IgD-negative memory B cell (primary cell): ENCODE measurements around the gene GORASP1. TPM values are rescaled to one million over a fixed set of nuclear protein-coding genes. Genes with fewer than 3 reads are reported as not detected.
A peak's percentile ranks its signal among the peaks of the same experiment; 100 is the strongest.

Experiments used
- H3K27ac Mint-ChIP-seq, 3 donors: one replicate each; pipeline ENCODE4 v1.8.0; 2020 to 2022; ENCODE audit warnings: mild to moderate bottlenecking in 3 of 3, mixed read lengths in 3 of 3, moderate library complexity in 1 of 3
- H3K27me3 Mint-ChIP-seq: one replicate; pipeline ENCODE4 v1.8.0; 2021; ENCODE audit warnings: mixed read lengths
- H3K36me3 Mint-ChIP-seq: one replicate; pipeline ENCODE4 v1.8.0; 2020; ENCODE audit warnings: mild to moderate bottlenecking, mixed read lengths
- H3K4me1 Mint-ChIP-seq, 3 donors: one replicate each; pipeline ENCODE4 v1.8.0; 2020 to 2022; ENCODE audit warnings: mixed read lengths in 3 of 3, mild to moderate bottlenecking in 1 of 3
- H3K4me3 Mint-ChIP-seq, 4 donors: one replicate each; pipeline ENCODE4 v1.8.0; 2020 to 2022; ENCODE audit warnings: mild to moderate bottlenecking in 4 of 4, mixed read lengths in 4 of 4, moderate library complexity in 3 of 4
- H3K9me3 Mint-ChIP-seq, 3 donors: one replicate each; pipeline ENCODE4 v1.8.0; 2020 to 2021; ENCODE audit warnings: mixed read lengths in 3 of 3, mild to moderate bottlenecking in 1 of 3
- polyA plus RNA-seq: library from polyadenylated mRNA; unstranded; fragments of 300-500 nt; fragmentation: Illumina TruSeq; gene quantifications from one replicate; pipeline ENCODE4 v1.2.3, GENCODE V29; 2021

GORASP1 gene
- polyA plus RNA-seq, 1 donor from 2014 or later = 33.3 TPM

DNA sequence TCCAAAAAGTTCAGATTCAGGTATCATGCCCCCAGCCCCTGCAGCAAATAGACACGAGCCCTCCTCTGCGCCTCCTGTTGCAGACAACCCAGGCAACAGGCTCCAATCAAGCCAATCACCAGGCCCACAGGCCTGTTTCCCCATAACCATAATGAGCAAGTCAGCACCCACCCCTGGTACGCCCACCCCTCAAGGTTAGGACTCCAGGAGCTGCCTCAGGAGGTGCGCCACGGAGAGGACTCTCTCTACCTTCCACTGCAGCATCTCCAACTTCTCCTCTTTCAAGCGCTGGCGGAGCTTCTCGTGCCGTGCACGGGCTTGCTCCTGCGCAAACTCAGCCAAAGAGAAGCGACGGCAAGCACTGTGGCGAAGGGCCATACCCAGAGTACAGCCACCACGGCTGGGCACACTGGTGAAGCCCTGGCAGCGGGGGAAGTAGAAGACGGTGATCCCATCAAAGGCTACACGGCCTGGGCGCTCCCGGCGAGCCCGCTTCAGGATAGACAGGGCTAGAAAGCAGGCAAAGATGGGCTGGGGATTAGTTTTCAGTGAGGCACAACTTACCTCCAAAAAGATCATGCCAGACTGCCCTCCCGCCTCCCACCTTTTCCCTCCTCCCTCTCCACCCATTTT is 37.4 kb upstream of the GORASP1 start:
- H3K9me3 Mint-ChIP-seq = no peaks in the 10 kb centered on the region
- peaks cover 7% of the 10 kb centered on the region for H3K36me3 Mint-ChIP-seq
- H3K4me3 Mint-ChIP-seq = peak overlapping the region in 3 of 4 donors; percentile 7 to 69 (median 30)
- H3K27me3 Mint-ChIP-seq = peaks cover 3% of the 10 kb centered on the region
- peak overlapping the region; percentile 83 to 97 (median 93) for H3K27ac Mint-ChIP-seq
- peaks cover 53 to 70% (median 66%) of the 10 kb centered on the region in 3 donors for H3K4me1 Mint-ChIP-seq

DNA sequence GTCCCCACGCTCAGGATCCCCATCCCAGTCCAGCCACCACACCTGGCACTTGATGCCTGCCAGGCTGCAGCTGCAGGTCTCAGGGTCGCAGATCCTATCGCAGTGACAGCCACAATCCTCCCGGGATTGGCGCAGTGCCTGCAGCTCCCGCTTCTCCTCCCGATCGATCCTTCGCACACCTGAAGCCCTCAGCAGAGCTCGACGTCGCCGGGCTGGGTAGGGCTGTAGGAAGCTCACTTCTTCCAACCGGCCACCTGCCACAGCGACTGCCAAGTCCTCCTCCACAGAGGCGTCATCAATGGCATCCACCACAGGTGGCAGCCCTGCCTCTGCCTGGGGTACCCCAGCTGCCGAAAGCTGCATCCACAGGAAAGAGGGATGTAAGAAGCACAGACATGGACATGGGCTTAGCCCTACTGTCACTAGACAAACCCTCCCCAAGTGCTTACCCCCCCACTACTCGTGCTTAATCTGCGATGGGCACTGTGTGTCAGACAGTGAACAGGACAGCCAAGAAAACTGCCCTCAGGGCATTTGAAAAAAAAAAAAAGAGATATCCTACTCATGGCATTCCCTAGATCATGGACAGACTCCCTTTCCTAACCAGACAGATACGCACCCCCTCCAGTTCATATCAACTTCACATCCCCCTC is 36.8 kb upstream of the GORASP1 start:
- Mint-ChIP-seq H3K36me3 (peaks cover 7% of the 10 kb centered on the region), H3K9me3 (no peaks in the 10 kb centered on the region), H3K27ac (peak overlapping the region; percentile 83 to 97 (median 93)), H3K27me3 (peaks cover 3% of the 10 kb centered on the region), H3K4me3 (peak overlapping the region in 2 of 4 donors; percentile 26 to 30), H3K4me1 (peaks cover 47 to 63% (median 60%) of the 10 kb centered on the region in 3 donors)

DNA sequence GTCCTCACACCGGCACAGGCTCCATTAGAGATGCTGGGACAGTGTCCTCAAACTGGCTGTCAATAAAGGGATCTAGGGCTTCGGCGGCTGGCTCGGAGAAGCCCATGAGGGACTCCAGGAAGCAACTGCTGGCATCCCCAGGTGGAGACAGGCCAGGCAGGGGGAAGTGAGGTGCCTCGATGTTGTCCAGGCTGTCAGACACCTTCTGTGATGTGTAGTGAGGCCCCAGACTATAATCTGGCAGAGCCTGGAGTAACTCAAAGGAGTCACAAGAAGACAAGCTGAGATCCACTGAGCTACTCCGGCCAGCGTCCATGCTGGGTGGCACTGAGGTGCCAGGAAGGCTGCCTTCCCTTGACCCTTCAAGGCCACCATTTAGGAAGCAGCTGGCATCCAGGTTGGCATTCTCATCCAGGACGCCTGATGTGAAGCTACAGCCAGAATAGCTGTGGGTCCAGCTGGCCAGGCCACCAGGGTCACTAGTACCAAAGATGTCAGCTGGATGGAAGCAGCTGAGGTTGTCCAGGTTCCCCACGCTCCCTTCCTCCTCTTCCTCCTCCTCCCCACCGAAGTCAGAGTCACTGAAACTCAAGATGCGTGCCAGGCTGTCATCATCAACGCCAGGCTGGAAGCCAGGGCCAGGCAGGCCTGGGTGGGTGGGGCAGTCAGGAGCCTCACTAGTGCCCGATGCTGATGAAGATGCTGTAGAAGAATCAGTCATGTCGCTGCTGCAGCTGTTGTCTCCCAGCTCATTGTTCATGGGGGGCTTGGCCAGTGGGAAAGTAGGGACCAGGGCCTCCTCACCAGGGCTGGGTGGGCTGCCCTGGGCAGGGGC is 35.8 kb upstream of the GORASP1 start:
- Mint-ChIP-seq H3K4me1 (peaks cover 43 to 54% (median 50%) of the 10 kb centered on the region in 3 donors), H3K27ac (peak overlapping the region in 2 of 3 donors; percentile 57 to 97), H3K4me3 (peak overlapping the region in 2 of 4 donors; percentile 22 to 59), H3K27me3 (peaks cover 3% of the 10 kb centered on the region), H3K9me3 (no peaks in the 10 kb centered on the region), H3K36me3 (peaks cover 9% of the 10 kb centered on the region)

DNA sequence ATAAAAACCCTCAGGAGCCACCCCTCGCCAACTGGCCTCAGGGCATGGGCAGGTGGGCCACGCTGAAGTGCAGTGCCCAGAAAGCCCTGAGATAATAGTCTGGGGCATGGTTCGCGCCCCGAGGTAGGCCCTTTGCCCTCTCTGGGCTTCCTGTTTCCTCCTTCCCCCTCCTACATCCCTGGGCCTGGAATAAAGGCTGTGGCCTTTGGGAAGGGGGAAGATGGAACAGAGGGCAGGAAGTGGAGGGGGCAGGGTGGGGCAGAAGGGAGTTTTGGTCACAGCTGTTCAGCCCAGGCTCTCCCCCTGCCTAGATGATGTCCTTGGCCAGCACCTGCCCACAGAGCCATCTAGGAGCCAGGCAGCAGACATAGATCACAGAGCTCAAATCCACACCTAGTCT is 34.6 kb upstream of the GORASP1 start:
- Mint-ChIP-seq H3K27ac (peak overlapping the region; percentile 57 to 97 (median 86)), H3K4me3 (peak overlapping the region in 1 of 4 donors; percentile 81), H3K4me1 (peaks cover 32 to 43% (median 42%) of the 10 kb centered on the region in 3 donors), H3K9me3 (no peaks in the 10 kb centered on the region), H3K36me3 (peaks cover 9% of the 10 kb centered on the region), H3K27me3 (peaks cover 2% of the 10 kb centered on the region)

DNA sequence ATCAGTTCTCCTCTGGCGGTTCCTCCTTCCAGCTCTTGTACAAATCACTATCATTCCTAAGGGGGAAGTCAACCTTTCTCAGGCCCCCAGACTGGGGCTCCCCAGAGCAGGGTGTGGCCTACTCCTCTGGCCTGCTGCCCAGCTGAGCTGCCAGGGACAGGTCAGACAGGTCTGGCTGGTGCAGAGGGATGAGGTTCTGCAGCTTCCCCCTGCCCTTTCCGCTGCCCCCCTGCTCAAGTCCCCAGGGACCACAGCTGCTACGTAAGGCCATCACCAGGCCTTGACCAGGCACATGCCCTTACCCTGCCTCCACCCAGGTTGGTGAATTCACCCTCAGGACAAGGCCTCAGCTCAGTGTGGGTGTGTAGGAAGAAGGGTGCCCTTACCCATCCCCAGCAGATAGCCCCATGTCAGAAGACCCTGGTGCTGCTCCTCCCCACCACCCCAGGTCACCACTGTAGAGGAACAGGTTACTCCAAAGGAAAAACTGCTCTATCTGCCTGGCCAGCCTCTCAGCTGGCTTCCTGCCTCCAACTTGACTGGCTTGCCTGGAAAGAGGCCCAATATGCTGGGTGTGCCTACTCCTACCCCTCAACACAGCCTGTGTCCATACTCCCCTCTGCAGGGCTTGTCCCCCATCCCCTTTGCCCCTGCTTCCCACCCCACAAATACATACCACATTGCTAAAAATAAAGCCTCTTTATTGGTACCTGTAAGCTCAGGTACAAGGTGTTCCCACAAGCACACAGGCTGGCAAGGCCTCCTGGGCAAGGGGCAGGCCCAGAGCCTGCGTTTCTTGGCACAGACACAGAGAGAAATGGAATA is 34.0 kb upstream of the GORASP1 start:
- Mint-ChIP-seq H3K27me3 (no peaks in the 10 kb centered on the region), H3K27ac (peak overlapping the region; percentile 55 to 97 (median 69)), H3K36me3 (peaks cover 9% of the 10 kb centered on the region), H3K4me1 (peaks cover 32 to 36% (median 35%) of the 10 kb centered on the region in 3 donors), H3K9me3 (no peaks in the 10 kb centered on the region), H3K4me3 (peak overlapping the region in 3 of 4 donors; percentile 22 to 81 (median 34))

DNA sequence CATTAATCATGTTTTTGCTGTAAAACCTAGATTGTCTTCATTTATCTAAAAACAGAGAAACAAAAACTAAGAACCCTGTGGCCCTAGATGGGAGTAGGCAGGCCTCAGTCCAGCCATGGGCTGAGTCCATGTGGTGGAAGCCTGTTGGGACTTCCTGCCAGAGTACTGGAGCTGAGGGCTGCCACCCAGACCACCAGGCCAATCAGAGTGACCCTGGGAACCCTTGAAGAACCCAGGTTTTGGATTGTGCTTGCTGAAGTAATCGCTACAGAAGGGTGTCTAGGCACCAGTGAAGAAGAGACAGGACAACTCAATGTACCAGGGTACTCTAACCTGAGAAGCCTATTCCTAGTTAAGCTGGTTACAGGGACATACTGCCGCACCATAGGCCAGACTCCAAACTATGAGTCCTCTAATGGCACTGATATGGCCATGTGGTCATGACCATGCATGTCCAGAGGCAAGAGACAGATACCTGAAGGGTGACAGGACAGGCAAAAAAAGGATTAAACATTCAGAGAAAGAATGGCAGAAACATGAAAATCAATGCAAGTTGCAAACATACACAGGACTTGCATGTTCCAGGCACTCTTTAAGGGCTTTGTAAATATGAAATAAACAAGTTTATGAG is 33.0 kb upstream of the GORASP1 start:
- Mint-ChIP-seq H3K27me3 (no peaks in the 10 kb centered on the region), H3K4me1 (peaks cover 23 to 30% (median 27%) of the 10 kb centered on the region in 3 donors), H3K36me3 (peaks cover 5% of the 10 kb centered on the region), H3K4me3 (peak overlapping the region in 1 of 4 donors; percentile 22), H3K9me3 (no peaks in the 10 kb centered on the region), H3K27ac (peak overlapping the region; percentile 14 to 97 (median 69))

DNA sequence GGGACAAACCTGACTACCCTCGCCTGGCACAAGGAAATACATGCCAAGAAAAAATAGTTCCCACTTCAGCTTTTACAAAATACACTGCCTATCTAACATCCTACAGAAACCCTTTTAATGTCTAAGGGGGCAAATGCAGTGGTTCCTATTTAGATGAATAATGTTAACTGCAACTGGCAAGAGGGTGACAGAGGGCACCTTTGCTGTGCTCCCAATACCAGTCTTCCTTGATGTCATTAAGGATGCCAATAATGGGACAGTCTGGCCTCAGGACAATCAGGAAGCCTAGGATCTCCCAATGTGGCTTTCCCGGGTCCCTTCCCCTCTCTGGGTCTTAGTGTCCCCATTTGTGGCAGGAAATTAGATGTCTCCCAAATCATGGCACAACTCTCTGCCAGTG is 32.0 kb upstream of the GORASP1 start:
- Mint-ChIP-seq H3K9me3 (no peaks in the 10 kb centered on the region), H3K4me3 (no peak overlapping the region), H3K27ac (peak overlapping the region in 1 of 3 donors; percentile 80), H3K36me3 (peaks cover 5% of the 10 kb centered on the region), H3K27me3 (no peaks in the 10 kb centered on the region), H3K4me1 (peaks cover 23 to 29% (median 25%) of the 10 kb centered on the region in 3 donors)

DNA sequence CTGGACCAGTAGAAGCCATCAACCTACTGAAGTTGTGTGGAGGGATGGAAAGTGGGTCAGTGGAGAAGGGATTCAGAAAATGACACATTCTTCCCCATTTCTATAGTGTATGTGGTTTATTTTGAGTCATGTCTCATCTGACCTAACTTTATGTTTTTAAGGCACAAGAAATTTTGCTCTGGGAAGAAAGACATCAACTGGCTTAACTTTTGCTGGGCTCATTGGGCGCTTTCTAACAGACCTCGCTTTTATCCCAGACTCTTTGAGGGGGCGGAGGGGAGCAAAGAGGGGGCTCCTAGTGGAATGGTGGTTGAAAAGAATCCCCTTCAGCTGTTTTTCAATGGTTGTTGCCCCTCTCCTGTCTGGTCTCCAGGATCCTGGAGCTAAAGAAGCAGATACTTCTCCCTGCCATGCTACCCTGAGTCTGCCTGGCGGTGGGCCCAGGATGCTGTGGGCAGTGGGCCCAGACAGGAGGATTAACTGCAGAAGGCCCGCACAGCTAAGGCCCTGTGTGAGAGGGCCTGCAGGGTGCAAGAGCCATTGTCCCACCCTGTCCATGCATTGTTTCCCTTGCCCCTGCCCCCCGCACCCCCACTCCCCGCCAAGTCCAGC is 31.5 kb upstream of the GORASP1 start:
- peaks cover 6% of the 10 kb centered on the region for H3K36me3 Mint-ChIP-seq
- no peaks in the 10 kb centered on the region for H3K9me3 Mint-ChIP-seq
- H3K27me3 Mint-ChIP-seq = no peaks in the 10 kb centered on the region
- H3K4me1 Mint-ChIP-seq = peaks cover 23 to 28% (median 24%) of the 10 kb centered on the region in 3 donors
- H3K4me3 Mint-ChIP-seq = peak overlapping the region in 1 of 4 donors; percentile 29
- peak overlapping the region in 2 of 3 donors; percentile 61 to 80 for H3K27ac Mint-ChIP-seq

DNA sequence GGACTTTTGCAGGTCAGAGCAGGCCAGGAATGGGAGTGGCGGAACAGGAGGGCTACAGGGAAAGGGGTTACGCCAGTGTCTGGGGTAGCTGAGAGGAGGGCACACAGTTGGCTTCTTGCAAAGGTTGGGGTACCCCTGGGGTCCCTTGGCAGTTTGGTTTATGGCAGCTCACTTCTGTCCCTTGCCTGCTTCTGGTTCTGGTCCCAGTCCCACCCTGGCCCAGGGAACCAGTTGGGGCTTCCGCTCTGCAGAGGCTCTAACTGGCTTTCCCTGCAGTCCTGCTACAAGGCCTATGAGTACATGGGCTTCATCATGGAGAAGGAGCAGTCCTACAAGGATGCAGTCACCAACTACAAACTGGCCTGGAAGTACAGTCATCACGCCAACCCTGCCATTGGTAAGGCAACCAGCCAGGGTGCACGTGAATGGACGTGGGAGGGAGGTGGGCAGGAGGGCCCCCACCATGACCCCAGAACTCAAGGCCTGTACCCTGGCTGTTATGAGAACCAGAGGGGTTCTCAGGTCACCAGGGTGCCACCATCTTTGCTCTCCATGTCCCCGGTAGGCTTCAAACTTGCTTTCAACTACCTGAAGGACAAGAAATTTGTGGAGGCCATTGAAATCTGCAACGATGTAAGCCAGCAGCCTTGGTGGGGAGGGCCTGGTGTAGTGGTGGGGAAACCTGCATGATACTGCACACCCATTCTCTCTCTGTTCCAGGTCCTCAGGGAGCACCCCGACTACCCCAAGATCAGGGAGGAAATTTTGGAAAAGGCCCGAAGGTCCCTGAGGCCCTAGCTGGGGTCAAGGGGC is 30.8 kb upstream of the GORASP1 start:
- no peaks in the 10 kb centered on the region for H3K27me3 Mint-ChIP-seq
- H3K27ac Mint-ChIP-seq = peak overlapping the region; percentile 35 to 80 (median 61)
- peaks cover 8% of the 10 kb centered on the region for H3K36me3 Mint-ChIP-seq
- H3K4me1 Mint-ChIP-seq = peaks cover 22 to 26% (median 23%) of the 10 kb centered on the region in 3 donors
- peak overlapping the region in 1 of 4 donors; percentile 29 for H3K4me3 Mint-ChIP-seq
- H3K9me3 Mint-ChIP-seq = no peaks in the 10 kb centered on the region

DNA sequence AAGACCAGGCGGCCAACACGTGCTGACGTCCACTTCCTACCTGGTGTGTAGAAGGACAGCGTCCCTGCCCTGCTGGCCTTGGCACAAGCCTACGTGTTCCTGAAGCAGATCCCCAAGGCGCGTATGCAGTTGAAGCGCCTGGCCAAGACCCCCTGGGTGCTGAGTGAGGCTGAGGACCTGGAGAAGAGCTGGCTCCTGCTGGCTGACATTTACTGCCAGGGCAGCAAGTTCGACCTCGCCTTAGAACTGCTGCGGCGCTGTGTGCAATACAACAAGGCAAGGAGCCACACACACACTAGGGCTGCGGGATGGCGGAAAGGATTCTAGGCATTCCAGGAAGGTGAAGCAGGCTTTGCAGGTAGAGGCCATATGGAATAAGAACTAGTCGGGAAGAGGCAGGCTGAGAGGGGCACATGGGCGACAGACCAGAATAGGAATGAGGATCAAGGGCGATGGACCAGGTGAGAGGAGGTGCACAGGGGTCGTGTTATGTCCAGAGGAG is 30.1 kb upstream of the GORASP1 start:
- H3K27me3 Mint-ChIP-seq = no peaks in the 10 kb centered on the region
- H3K9me3 Mint-ChIP-seq = no peaks in the 10 kb centered on the region
- peak overlapping the region in 2 of 3 donors; percentile 35 to 47 for H3K27ac Mint-ChIP-seq
- peaks cover 8% of the 10 kb centered on the region for H3K36me3 Mint-ChIP-seq
- no peak overlapping the region for H3K4me3 Mint-ChIP-seq
- peaks cover 17 to 23% (median 18%) of the 10 kb centered on the region in 3 donors for H3K4me1 Mint-ChIP-seq

DNA sequence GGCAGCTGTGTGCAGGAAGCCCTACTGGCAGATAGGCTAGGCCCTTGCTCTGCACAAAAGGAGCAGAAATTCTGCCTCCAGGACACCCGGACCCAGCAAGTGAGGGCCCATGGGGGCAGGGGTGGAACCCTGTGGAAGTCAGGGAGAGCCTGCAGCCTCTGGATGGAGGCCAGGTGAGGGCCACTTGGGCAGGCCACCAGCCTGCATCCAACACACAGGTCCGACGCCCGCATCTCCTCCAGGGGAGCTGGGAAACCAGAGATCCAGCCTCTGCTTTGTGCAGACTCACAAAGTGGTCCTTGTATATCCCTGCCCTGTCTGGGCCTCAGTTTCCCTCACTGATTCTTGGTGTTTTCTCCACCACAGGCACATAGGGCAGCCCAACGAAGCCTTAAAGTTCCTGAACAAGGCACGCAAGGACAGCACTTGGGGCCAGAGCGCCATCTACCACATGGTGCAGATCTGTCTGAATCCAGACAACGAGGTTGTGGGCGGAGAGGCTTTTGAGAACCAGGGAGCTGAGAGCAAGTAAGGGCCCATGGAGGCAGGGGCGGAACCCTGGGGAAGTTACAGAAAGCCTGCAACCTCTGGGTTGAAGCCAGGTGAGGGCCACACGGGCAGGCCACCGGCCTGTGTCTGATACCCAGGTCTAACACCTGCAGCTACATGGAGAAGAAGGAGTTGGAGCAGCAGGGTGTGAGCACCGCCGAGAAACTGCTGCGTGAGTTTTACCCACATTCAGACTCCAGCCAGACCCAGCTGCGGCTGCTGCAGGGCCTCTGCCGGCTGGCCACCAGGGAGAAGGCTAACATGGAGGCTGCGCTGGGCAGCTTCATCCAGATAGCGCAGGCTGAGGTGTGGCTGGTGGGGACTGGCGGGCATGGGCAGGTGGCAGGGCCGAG is 29.4 kb upstream of the GORASP1 start:
- H3K36me3 Mint-ChIP-seq = peaks cover 8% of the 10 kb centered on the region
- no peaks in the 10 kb centered on the region for H3K27me3 Mint-ChIP-seq
- H3K9me3 Mint-ChIP-seq = no peaks in the 10 kb centered on the region
- no peak overlapping the region for H3K27ac Mint-ChIP-seq
- H3K4me3 Mint-ChIP-seq = peak overlapping the region in 1 of 4 donors; percentile 13
- peaks cover 13 to 21% (median 15%) of the 10 kb centered on the region in 3 donors for H3K4me1 Mint-ChIP-seq
